Psoas muscle (tissue), 8 donors: Measurements from ENCODE around the gene DAAM2. TPM values are rescaled to one million over a fixed set of nuclear protein-coding genes. Genes with fewer than 3 reads are reported as not detected.

Experiments
- ATAC-seq, 4 donors: fragments of 200-7000 bp; cut with Tn5 transposase; one replicate each; pipeline ENCODE4 v1.9.1; 2020; ENCODE audit warnings: moderate library complexity in 3 of 4, mild to moderate bottlenecking in 2 of 4
- DNase-seq, 2 donors: peaks; one replicate each; pipeline ENCODE4 v3.0.0-alpha.2; 2020
- H3K27ac ChIP-seq: fragments of 200-600 bp; one replicate; pipeline ENCODE4 v1.8.0; 2022
- H3K27me3 ChIP-seq, 3 donors: fragments of 200-600 bp in 1 of 3; one replicate each; pipeline versions ENCODE4 v1.6.1 to v1.8.0; 2013 to 2022; ENCODE audit warnings: low read length in 2 of 3, mild to moderate bottlenecking in 2 of 3, moderate library complexity in 1 of 3; ENCODE audit not compliant: insufficient read depth in 3 of 3
- H3K36me3 ChIP-seq, 2 donors: fragments of 200-600 bp in 1 of 2; one replicate each; pipeline versions ENCODE4 v1.6.1 to v1.8.0; 2013 to 2022; ENCODE audit warnings: low read depth in 1 of 2, mild to moderate bottlenecking in 1 of 2, moderate library complexity in 1 of 2; ENCODE audit not compliant: insufficient read depth in 1 of 2
- H3K4me1 ChIP-seq: fragments of 200-600 bp; one replicate; pipeline ENCODE4 v1.8.0; 2022
- H3K4me3 ChIP-seq: fragments of 200-600 bp; one replicate; pipeline ENCODE4 v1.8.0; 2022; ENCODE audit warnings: mild to moderate bottlenecking
- H3K9me3 ChIP-seq: fragments of 200-600 bp; one replicate; pipeline ENCODE4 v1.8.0; 2022
- CTCF ChIP-seq: fragments of 200-600 bp; IDR thresholded peaks from one replicate; pipeline ENCODE4 v1.8.0; 2022; ENCODE audit warnings: antibody characterized with exemption
- WGBS, 3 donors: extraction: QIAGEN DNeasy Blood & Tissue Kit; methylation state at CpG; one replicate each; pipeline versions ENCODE4 v1.1.6 to v1.1.7; 2013; 5-methylcytosine and 5-hydroxymethylcytosine counted together
- intact Hi-C, 2 donors: fragments of 100-400 bp; cut with DNase I; formaldehyde crosslinking; loops; one replicate each; pipeline versions ENCODE4 v1.11.0 to v1.14.2; 2022
- polyA plus RNA-seq, 3 donors: library from polyadenylated mRNA; stranded (reverse); fragments of 200-250 nt; gene quantifications; one replicate each; pipeline ENCODE4 v1.2.3, GENCODE V29; 2013
- total RNA-seq, 4 donors: library from RNA; stranded (reverse); fragmentation: NEBNext Ultra II Directional in 2 of 4; extraction: Animal tissue kit (Norgen Biotek cat#: 25700) in 2 of 4; gene quantifications; one replicate each; pipeline versions ENCODE4 v1.2.1 to v1.2.4, GENCODE V29; 2021 to 2023
- donor health status: healthy with polysubstance abuse.
- donor health status: DM: no; HTN: no; CAD: no; lungs with moderate emphysema.
- donor health status: Bipolar disorder and iron deficiency.
- donor health status: healthy.
- donor health status: DM: yes; HTN: yes; CAD: no.
- donor health status: DM: no; HTN: no; CAD: no.
- donor health status: DM: no; HTN: no; CAD: no.
- donor health status: DM: yes; HTN: yes; CAD: no.

DAAM2 gene
- total and polyA plus RNA-seq, 7 donors, result 7.0 to 67.1 (median 26.5) TPM

GRCh38 chr6:39829331-39829730 lies 37.2 kb downstream of the DAAM2 start:
- TF ChIP-seq CTCF, result no peak
- H3K4me3 ChIP-seq, result no peak overlapping the region
- H3K36me3 ChIP-seq, result no peaks in the 10 kb centered on the region
- intact Hi-C loops, result no loop called here
- no peaks in the 10 kb centered on the region for H3K9me3 ChIP-seq
- peaks cover 16% of the 10 kb centered on the region for H3K4me1 ChIP-seq
- DNase-seq (no peak), ATAC-seq (no peak)
- WGBS, 3 donors, result 70 to 82% (median 76%) methylated on average over 2 of the region's 2 CpGs
- H3K27ac ChIP-seq, result no peak overlapping the region
- no peaks in the 10 kb centered on the region for H3K27me3 ChIP-seq

- ATAC-seq (peak in 2 of 4 donors; percentile 13 to 42), DNase-seq (peak in 1 of 2 donors; percentile 63)
- H3K4me3 ChIP-seq, result no peak overlapping the region
- peaks cover 21% of the 10 kb centered on the region for H3K4me1 ChIP-seq
- no peak overlapping the region for H3K27ac ChIP-seq
- no peaks in the 10 kb centered on the region for H3K36me3 ChIP-seq
- WGBS, 3 donors, result 78 to 89% (median 81%) methylated on average over 7 of the region's 7 CpGs
- H3K9me3 ChIP-seq, result no peaks in the 10 kb centered on the region
- TF ChIP-seq CTCF, result no peak
- no peaks in the 10 kb centered on the region for H3K27me3 ChIP-seq
- intact Hi-C loops, result no loop called here
These were observed 38.3 kb downstream of the DAAM2 start for GRCh38 chr6:39830444-39830843.

- intact Hi-C loops, result no loop called here
- DNase-seq (no peak), ATAC-seq (no peak)
- 83 to 91% (median 86%) methylated on average over 6 of the region's 6 CpGs for WGBS, 3 donors
- Histone ChIP-seq H3K27me3 (no peaks in the 10 kb centered on the region), H3K4me3 (no peak overlapping the region), H3K9me3 (no peaks in the 10 kb centered on the region), H3K27ac (no peak overlapping the region), H3K36me3 (no peaks in the 10 kb centered on the region), H3K4me1 (peaks cover 29% of the 10 kb centered on the region)
- TF ChIP-seq CTCF, result no peak
These were observed 39.5 kb downstream of the DAAM2 start for GRCh38 chr6:39831701-39832100.

- Histone ChIP-seq H3K27me3 (no peaks in the 10 kb centered on the region), H3K9me3 (no peaks in the 10 kb centered on the region), H3K4me3 (no peak overlapping the region), H3K4me1 (peaks cover 39% of the 10 kb centered on the region), H3K36me3 (no peaks in the 10 kb centered on the region), H3K27ac (peak overlapping the region; percentile 54)
- intact Hi-C loops, result no loop called here
- DNase-seq (no peak), ATAC-seq (no peak)
- no peak for TF ChIP-seq CTCF
- WGBS, 3 donors, result 53 to 80% (median 65%) methylated on average over 4 of the region's 4 CpGs
These were observed 42.1 kb downstream of the DAAM2 start for GRCh38 chr6:39834278-39834677.

GRCh38 chr6:39834866-39835265 lies 42.7 kb downstream of the DAAM2 start:
- H3K36me3 ChIP-seq, result no peaks in the 10 kb centered on the region
- no peak for DNase-seq
- no peaks in the 10 kb centered on the region for H3K27me3 ChIP-seq
- H3K27ac ChIP-seq, result peak overlapping the region; percentile 54
- intact Hi-C loops, result no loop called here
- TF ChIP-seq CTCF, result no peak
- no peak overlapping the region for H3K4me3 ChIP-seq
- ATAC-seq, result peak; percentile 77 to 90 (median 86)
- no peaks in the 10 kb centered on the region for H3K9me3 ChIP-seq
- H3K4me1 ChIP-seq, result peaks cover 39% of the 10 kb centered on the region
- WGBS, 3 donors, result 42 to 85% (median 43%) methylated on average over 5 of the region's 5 CpGs
